ENCODE results near the gene NONO. TPM values are rescaled to one million over a fixed set of nuclear protein-coding genes. Genes with fewer than 3 reads are reported as not detected.
A peak's percentile ranks its signal among the peaks of the same experiment; 100 is the strongest.

NONO gene
- total and polyA plus RNA-seq, 2 of the 4 experiments (the other 2 are of a cell fraction), result 199 to 609 TPM

GRCh38 chrX:71304561-71304960, 21.1 kb downstream of the NONO start (continued):
- TF ChIP-seq ELK1 (IDR thresholded peaks at IDR 0.05; ENCODE audit: borderline replicate concordance, low read depth, low read length), result no peak

- Histone ChIP-seq H2BK5ac (ENCODE audit: low read depth, low read length, poor library complexity, severe bottlenecking) (peak overlapping the region; percentile 62), H3K27me3 (ENCODE audit: control insufficient read depth, insufficient read depth, low read length) (no peaks in the 10 kb centered on the region), H3K14ac (replicated peaks; ENCODE audit: low read depth, low read length) (no peak overlapping the region), H3K4me3 (ENCODE audit: insufficient read depth, low read depth, low read length) (no peak overlapping the region), H3K56ac (ENCODE audit: extremely low read depth, insufficient read depth, low read length) (no peak overlapping the region), H4K5ac (ENCODE audit: low read depth, low read length) (no peak overlapping the region), H3K27ac (ENCODE audit: insufficient read depth, low read length) (0 out of 2 replicates have a peak overlapping the region, but pooled peaks have one; percentile 47), H2BK120ac (ENCODE audit: low read depth, low read length) (no peak overlapping the region), H3K4me1 (ENCODE audit: control insufficient read depth, insufficient read depth, low read length) (peaks cover 2% of the 10 kb centered on the region; the same call in 1 of the 2 replicates), H4K20me1 (ENCODE audit: insufficient read depth, low read length) (no peaks in the 10 kb centered on the region), H3K79me1 (ENCODE audit: low read depth in 1 of 2, low read length in 2 of 2) (no peaks in the 10 kb centered on the region), H2BK20ac (ENCODE audit: low read depth, low read length) (no peak overlapping the region), H3K9me1 (ENCODE audit: insufficient read depth, low read length) (no peaks in the 10 kb centered on the region), H3K4ac (ENCODE audit: low read depth, low read length) (no peak overlapping the region), H2BK15ac (ENCODE audit: low read depth, low read length) (no peak overlapping the region), H3K4me2 (ENCODE audit: low read depth, low read length) (no peak overlapping the region), H3K18ac (ENCODE audit: low read depth, low read length) (no peak overlapping the region), H2AK9ac (replicated peaks; ENCODE audit: low read depth, low read length, poor library complexity) (no peak overlapping the region), H4K91ac (ENCODE audit: insufficient read depth, low read depth, low read length) (no peak overlapping the region), H3K9ac (ENCODE audit: low read depth, low read length) (no peak overlapping the region), H3K36me3 (ENCODE audit: control insufficient read depth, insufficient read depth, low read length) (no peaks in the 10 kb centered on the region), H3K23ac (ENCODE audit: low read depth, low read length) (no peak overlapping the region), H3K9me3 (ENCODE audit: control insufficient read depth, insufficient read depth, low read length) (no peaks in the 10 kb centered on the region), H4K8ac (ENCODE audit: low read depth in 2 of 2, low read length in 2 of 2) (no peak overlapping the region), H2AFZ (replicated peaks; ENCODE audit: low read length, poor library complexity) (no peak overlapping the region), H2AK5ac (ENCODE audit: low read depth, low read length) (no peak overlapping the region)
- WGBS, 2 experiments (ENCODE audit: extremely low coverage in 2 of 2, insufficient read length in 1 of 2), result 60% methylated on average over 2 of the region's 7 CpGs; no CpG with 5 or more reads in 1 of the 2 experiments
- dilution Hi-C loops (cut with HindIII; ENCODE audit: low sequenced_read_pairs, unreplicated experiment), result no loop called here
- BruUV-seq (replicated peaks), result no TSS peak
- CTCF ChIA-PET, result no interaction called here
- POLR2A ChIA-PET (ENCODE audit: unreplicated experiment), result no interaction called here
- DNase-seq (peak; percentile 87), ATAC-seq (ENCODE audit: low read depth) (peak; percentile 92)
- in situ Hi-C loops (cut with MboI; ENCODE audit: low sequenced_read_pairs), result no loop called here
- intact Hi-C loops (cut with micrococcal nuclease), result no loop called here
- no peak for TF ChIP-seq NFE2L2 (IDR thresholded peaks at IDR 0.05; ENCODE audit: low read depth, low read length)
- TF ChIP-seq MAZ (IDR thresholded peaks at IDR 0.05; ENCODE audit: borderline replicate concordance, low read depth, low read length), result no peak
- no peak for TF ChIP-seq USF2 (IDR thresholded peaks at IDR 0.05; ENCODE audit: low read depth, low read length)
- no peak for TF ChIP-seq CHD1 (IDR thresholded peaks at IDR 0.05; ENCODE audit: low read depth, low read length)
- no peak for TF ChIP-seq CEBPB (IDR thresholded peaks at IDR 0.05; ENCODE audit: low read depth, low read length)
- TF ChIP-seq MXI1 (IDR thresholded peaks at IDR 0.05; ENCODE audit: borderline replicate concordance, low read depth, low read length), result no peak
- no peak for TF ChIP-seq CTCF (conservative IDR thresholded peaks at IDR 0.05; ENCODE audit: low read depth, low read length)
- TF ChIP-seq MAFK (IDR thresholded peaks at IDR 0.05; ENCODE audit: low read depth, low read length), result no peak
- no peak for TF ChIP-seq ELK1 (IDR thresholded peaks at IDR 0.05; ENCODE audit: borderline replicate concordance, low read depth, low read length)
- TF ChIP-seq RCOR1 (IDR thresholded peaks at IDR 0.05; ENCODE audit: insufficient replicate concordance, low read length), result no peak
- TF ChIP-seq POLR2A (IDR thresholded peaks at IDR 0.05; ENCODE audit: low read depth, low read length), result no peak
- no peak for TF ChIP-seq RAD21 (IDR thresholded peaks at IDR 0.05; ENCODE audit: low read length)
- TF ChIP-seq RFX5 (IDR thresholded peaks at IDR 0.05; ENCODE audit: low read depth, low read length), result no peak
Measured at GRCh38 chrX:71315917-71316316, 32.5 kb downstream of the NONO start.

All from IMR-90 (cell line).